ENCODE measurements around the gene MCFD2.

DNA sequence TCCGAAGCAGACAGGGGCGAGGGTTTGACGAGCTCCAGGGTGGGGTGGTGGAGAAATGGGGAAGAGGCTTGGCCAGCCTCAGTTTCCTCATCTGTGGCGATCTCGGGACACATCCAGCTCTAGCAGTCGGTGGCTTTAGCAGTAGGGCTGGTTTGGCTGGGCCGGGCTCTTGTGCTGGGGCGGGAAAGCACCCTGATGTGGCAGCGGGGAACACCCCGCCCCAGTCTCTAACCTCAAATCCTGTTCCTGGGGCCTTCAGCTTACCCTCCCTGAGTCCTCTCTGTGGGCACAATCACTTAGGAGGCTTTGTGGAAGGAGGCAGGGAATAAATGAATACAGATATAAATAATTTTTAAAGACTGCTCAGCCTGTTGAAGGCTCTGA is 26.5 kb upstream of the MCFD2 start:
- TF ChIP-seq CTCF (conservative IDR thresholded peaks at IDR 0.05; ENCODE audit: low read depth, low read length) (no peak), EZH2 (IDR thresholded peaks at IDR 0.05; ENCODE audit: borderline replicate concordance, low read depth, low read length, poor library complexity, severe bottlenecking) (no peak)

Measured in A673 (cell line).